CD14-positive monocyte (primary cell): ENCODE data around the gene RNF212. TPM values are rescaled to one million over a fixed set of nuclear protein-coding genes. Genes with fewer than 3 reads are reported as not detected.

Experiments used
- DNase-seq, 3 donors: peaks; one replicate each; pipeline ENCODE4 v3.0.0-alpha.2; 2011 to 2022
- H2AFZ ChIP-seq: 2 replicates; pipeline ENCODE4 v1.6.0; 2012; ENCODE audit warnings: mild to moderate bottlenecking, low read depth, low read length, inconsistent platforms; ENCODE audit not compliant: insufficient read depth, poor library complexity, severe bottlenecking
- H3K27ac ChIP-seq, 2 donors: 1 replicate in 1 of 2; 2 replicates in 1 of 2; pipeline ENCODE4 v1.5.1; 2012 to 2013; ENCODE audit warnings: low read length in 2 of 2, control low read depth in 1 of 2, inconsistent platforms in 1 of 2, low read depth in 1 of 2, mild to moderate bottlenecking in 1 of 2
- H3K27me3 ChIP-seq, 2 donors: one replicate each; pipeline versions ENCODE4 v1.6.0 to v1.6.1; 2011 to 2013; ENCODE audit warnings: low read length in 2 of 2; ENCODE audit not compliant: control insufficient read depth in 2 of 2, insufficient read depth in 2 of 2
- H3K36me3 ChIP-seq, 2 donors: replicated peaks in 1 of 2; 1 replicate in 1 of 2; 2 replicates in 1 of 2; pipeline versions ENCODE4 v1.5.1 to v1.6.1; 2012 to 2013; ENCODE audit warnings: low read length in 2 of 2, control low read depth in 1 of 2, inconsistent platforms in 1 of 2, mild to moderate bottlenecking in 1 of 2; ENCODE audit not compliant: insufficient read depth in 2 of 2, control insufficient read depth in 1 of 2
- H3K4me1 ChIP-seq, 2 donors: 1 replicate in 1 of 2; 2 replicates in 1 of 2; pipeline versions ENCODE4 v1.5.1 to v1.6.1; 2012 to 2013; ENCODE audit warnings: low read length in 2 of 2, control low read depth in 1 of 2, inconsistent platforms in 1 of 2, mild to moderate bottlenecking in 1 of 2, moderate library complexity in 1 of 2; ENCODE audit not compliant: insufficient read depth in 2 of 2, control insufficient read depth in 1 of 2
- H3K4me2 ChIP-seq: replicated peaks from 2 replicates; pipeline ENCODE3; 2012; ENCODE audit warnings: low read length, moderate library complexity, mild to moderate bottlenecking; ENCODE audit not compliant: poor library complexity, severe bottlenecking; ENCODE audit errors: extremely low read depth
- H3K4me3 ChIP-seq, 3 experiments: fragments of 200-600 bp in 1 of 3; sonication (generic) in 1 of 3; replicated peaks in 1 of 3; 1 replicate in 2 of 3; 2 replicates in 1 of 3; pipeline ENCODE4 v1.5.1; 2011 to 2013; ENCODE audit warnings: low read length in 3 of 3, mild to moderate bottlenecking in 3 of 3, control low read depth in 2 of 3, low read depth in 2 of 3, inconsistent platforms in 1 of 3, moderate library complexity in 1 of 3
- H3K79me2 ChIP-seq: 2 replicates; pipeline ENCODE4 v1.6.0; 2012; ENCODE audit warnings: mild to moderate bottlenecking, control low read depth, inconsistent platforms, low read length, moderate library complexity; ENCODE audit not compliant: insufficient read depth
- H3K9ac ChIP-seq: 2 replicates; pipeline ENCODE4 v1.6.0; 2017; ENCODE audit warnings: low read length, mild to moderate bottlenecking; ENCODE audit not compliant: insufficient read depth, poor library complexity, severe bottlenecking
- H3K9me3 ChIP-seq, 2 donors: replicated peaks in 1 of 2; 1 replicate in 1 of 2; 2 replicates in 1 of 2; pipeline versions ENCODE4 v1.5.1 to v1.6.1; 2012 to 2013; ENCODE audit warnings: low read length in 2 of 2, control low read depth in 1 of 2; ENCODE audit not compliant: control insufficient read depth in 1 of 2, insufficient read depth in 1 of 2
- H4K20me1 ChIP-seq: 2 replicates; pipeline ENCODE4 v1.6.0; 2012; ENCODE audit warnings: mild to moderate bottlenecking, low read length, control low read depth, moderate library complexity; ENCODE audit not compliant: insufficient read depth
- H3K27ac Mint-ChIP-seq, 7 donors: one replicate each; pipeline ENCODE4 v1.8.0; 2020; ENCODE audit warnings: mild to moderate bottlenecking in 7 of 7, mixed read lengths in 7 of 7, moderate library complexity in 6 of 7, inconsistent platforms in 2 of 7
- H3K27me3 Mint-ChIP-seq, 3 donors: one replicate each; pipeline ENCODE4 v1.8.0; 2021 to 2022; ENCODE audit warnings: low read depth in 3 of 3, mild to moderate bottlenecking in 3 of 3, mixed read lengths in 3 of 3, moderate library complexity in 3 of 3, inconsistent platforms in 1 of 3
- H3K36me3 Mint-ChIP-seq, 2 donors: one replicate each; pipeline ENCODE4 v1.8.0; 2020; ENCODE audit warnings: mixed read lengths in 2 of 2, inconsistent platforms in 1 of 2, mild to moderate bottlenecking in 1 of 2
- H3K4me1 Mint-ChIP-seq: one replicate; pipeline ENCODE4 v1.8.0; 2020; ENCODE audit warnings: mild to moderate bottlenecking, mixed read lengths
- H3K4me3 Mint-ChIP-seq, 2 donors: one replicate each; pipeline ENCODE4 v1.8.0; 2020; ENCODE audit warnings: mild to moderate bottlenecking in 2 of 2, mixed read lengths in 2 of 2, moderate library complexity in 1 of 2
- H3K9me3 Mint-ChIP-seq, 7 donors: one replicate each; pipeline ENCODE4 v1.8.0; 2020 to 2022; ENCODE audit warnings: mixed read lengths in 7 of 7, mild to moderate bottlenecking in 6 of 7, moderate library complexity in 6 of 7, inconsistent platforms in 2 of 7
- CTCF ChIP-seq: fragments of 200-600 bp; IDR thresholded peaks from one replicate; pipeline ENCODE4 v1.8.0; 2022; ENCODE audit warnings: antibody characterized with exemption, mild to moderate bottlenecking
- WGBS: methylation state at CpG from one replicate; pipeline ENCODE4 v1.1.5; 2013; ENCODE audit warnings: missing lambda C conversion rate; ENCODE audit not compliant: insufficient coverage; 5-methylcytosine and 5-hydroxymethylcytosine counted together
- intact Hi-C, 2 donors: fragments of 100-400 bp; cut with micrococcal nuclease; formaldehyde crosslinking; loops; one replicate each; pipeline versions ENCODE4 v1.15.0 to v1.15.1; 2023
- polyA plus RNA-seq, 3 donors: library from polyadenylated mRNA; depleted of rRNA in 1 of 3; unstranded in 2 of 3; stranded (reverse) in 1 of 3; fragments of 300-500 nt in 2 of 3; fragments of >200 nt in 1 of 3; fragmentation: Illumina TruSeq in 2 of 3; gene quantifications; 1 replicate in 2 of 3; 2 replicates in 1 of 3; pipeline ENCODE4 v1.2.3, GENCODE V29; 2012 to 2021

RNF212 gene
- polyA plus RNA-seq, 3 donors = 0.17 to 0.83 TPM; not detected in 1

- no peak overlapping the region for H2AFZ ChIP-seq
- no peaks in the 10 kb centered on the region for H4K20me1 ChIP-seq
- no peaks in the 10 kb centered on the region for H3K79me2 ChIP-seq
- intact Hi-C loops = no loop called here
- peaks cover 0 to 2% (median 2%) of the 10 kb centered on the region in 3 donors for H3K27me3 Mint-ChIP-seq
- H3K9me3 ChIP-seq = no peaks in the 10 kb centered on the region
- H3K27me3 ChIP-seq = no peaks in the 10 kb centered on the region
- DNase-seq = no peak
- no peak overlapping the region for H3K27ac Mint-ChIP-seq
- H3K4me2 ChIP-seq = no peak overlapping the region
- peaks cover 6 to 8% of the 10 kb centered on the region in 2 donors for H3K36me3 Mint-ChIP-seq
- H3K9ac ChIP-seq = no peak overlapping the region
- H3K9me3 Mint-ChIP-seq = peaks cover 0 to 6% (median 0%) of the 10 kb centered on the region in 7 donors
- H3K36me3 ChIP-seq = no peaks in the 10 kb centered on the region
- 97% methylated on average over 18 of the region's 32 CpGs for WGBS
- peaks cover 5% of the 10 kb centered on the region for H3K4me1 Mint-ChIP-seq
- TF ChIP-seq CTCF = no peak
- H3K27ac ChIP-seq = no peak overlapping the region
- peaks cover 0 to 3% of the 10 kb centered on the region in 2 donors for H3K4me1 ChIP-seq
- H3K4me3 Mint-ChIP-seq = no peak overlapping the region
- H3K4me3 ChIP-seq = no peak overlapping the region
These were observed 88.3 kb downstream of the RNF212 start for GRCh38 chr4:1024882-1025545.

DNA sequence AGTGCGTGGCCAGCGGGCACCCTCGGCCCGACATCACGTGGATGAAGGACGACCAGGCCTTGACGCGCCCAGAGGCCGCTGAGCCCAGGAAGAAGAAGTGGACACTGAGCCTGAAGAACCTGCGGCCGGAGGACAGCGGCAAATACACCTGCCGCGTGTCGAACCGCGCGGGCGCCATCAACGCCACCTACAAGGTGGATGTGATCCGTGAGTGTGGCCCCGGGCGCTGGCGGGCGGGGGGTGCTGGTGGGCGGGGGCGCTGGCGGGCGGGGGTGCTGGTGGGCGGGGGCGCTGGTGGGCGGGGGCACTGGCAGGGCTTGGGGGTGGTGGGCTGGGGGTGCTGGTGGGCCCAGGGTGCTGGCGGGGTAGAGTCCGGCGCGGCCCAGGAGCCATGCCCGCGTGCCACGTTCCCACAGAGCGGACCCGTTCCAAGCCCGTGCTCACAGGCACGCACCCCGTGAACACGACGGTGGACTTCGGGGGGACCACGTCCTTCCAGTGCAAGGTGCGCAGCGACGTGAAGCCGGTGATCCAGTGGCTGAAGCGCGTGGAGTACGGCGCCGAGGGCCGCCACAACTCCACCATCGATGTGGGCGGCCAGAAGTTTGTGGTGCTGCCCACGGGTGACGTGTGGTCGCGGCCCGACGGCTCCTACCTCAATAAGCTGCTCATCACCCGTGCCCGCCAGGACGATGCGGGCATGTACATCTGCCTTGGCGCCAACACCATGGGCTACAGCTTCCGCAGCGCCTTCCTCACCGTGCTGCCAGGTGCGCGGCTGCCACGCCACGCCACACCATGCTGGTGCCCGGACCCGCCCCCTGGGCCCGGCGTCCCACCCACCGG, 89.2 kb downstream of the RNF212 start:
- Histone ChIP-seq H3K9me3 (no peaks in the 10 kb centered on the region), H3K4me1 (peaks cover 0 to 7% of the 10 kb centered on the region in 2 donors), H2AFZ (no peak overlapping the region), H4K20me1 (no peaks in the 10 kb centered on the region), H3K4me3 (no peak overlapping the region), H3K4me2 (no peak overlapping the region), H3K9ac (no peak overlapping the region), H3K27me3 (no peaks in the 10 kb centered on the region), H3K27ac (no peak overlapping the region), H3K79me2 (no peaks in the 10 kb centered on the region), H3K36me3 (no peaks in the 10 kb centered on the region)
- intact Hi-C loops = no loop called here
- Mint-ChIP-seq H3K36me3 (peaks cover 6 to 8% of the 10 kb centered on the region in 2 donors), H3K4me1 (peaks cover 5% of the 10 kb centered on the region), H3K4me3 (no peak overlapping the region), H3K9me3 (peaks cover 0 to 6% (median 0%) of the 10 kb centered on the region in 7 donors), H3K27me3 (peaks cover 0 to 5% (median 2%) of the 10 kb centered on the region in 3 donors), H3K27ac (peak overlapping the region in 1 of 7 donors; percentile 43)
- 97% methylated on average over 58 of the region's 83 CpGs for WGBS
- no peak for DNase-seq
- no peak for TF ChIP-seq CTCF
